SU-DHL-6 (cell line): ENCODE results near the gene ANKRD39.

Experiments used
- H2AFZ ChIP-seq: fragments of 200-600 bp; sonication (generic); 2 replicates; pipeline ENCODE4 v1.6.1; 2014; ENCODE audit warnings: low read depth, mild to moderate bottlenecking, moderate library complexity, mixed read lengths, antibody characterized with exemption, low read length; ENCODE audit not compliant: severe bottlenecking
- H3F3A ChIP-seq: fragments of 200-600 bp; shearing (Covaris generic); 2 replicates; pipeline ENCODE4 v1.6.0; 2016; ENCODE audit warnings: antibody characterized with exemption, mild to moderate bottlenecking; ENCODE audit not compliant: insufficient read depth
- H3K27ac ChIP-seq: fragments of 200-600 bp; sonication (generic); 2 replicates; pipeline ENCODE4 v1.5.1; 2016; ENCODE audit warnings: low read depth, mild to moderate bottlenecking, low read length, moderate library complexity, mixed read lengths
- H3K27me3 ChIP-seq: fragments of 200-600 bp; sonication (generic), shearing (Covaris generic); 2 replicates; pipeline ENCODE4 v1.6.0; 2014; ENCODE audit warnings: mild to moderate bottlenecking, low read length
- H3K36me3 ChIP-seq: fragments of 200-600 bp; sonication (generic); 2 replicates; pipeline ENCODE4 v1.6.1; 2014; ENCODE audit warnings: mild to moderate bottlenecking, low read length, mixed read lengths
- H3K4me2 ChIP-seq: fragments of 300-600, 200-600 bp; shearing (Covaris generic), sonication (generic); 2 replicates; pipeline ENCODE4 v1.6.0; 2014; ENCODE audit warnings: low read length, low read depth, mild to moderate bottlenecking; ENCODE audit not compliant: poor library complexity, severe bottlenecking
- H3K4me3 ChIP-seq: fragments of 200-600 bp; sonication (generic); 2 replicates; pipeline ENCODE4 v1.5.1; 2014; ENCODE audit warnings: antibody characterized with exemption, low read length, mild to moderate bottlenecking, mixed read lengths; ENCODE audit not compliant: insufficient read depth, poor library complexity, severe bottlenecking
- H3K79me2 ChIP-seq: fragments of 200-600 bp; sonication (generic); 2 replicates; pipeline ENCODE4 v1.6.1; 2014; ENCODE audit warnings: mild to moderate bottlenecking, low read length, moderate library complexity; ENCODE audit not compliant: insufficient read depth
- H3K9ac ChIP-seq: fragments of 200-600 bp; sonication (generic); 2 replicates; pipeline ENCODE4 v1.7.0; 2014; ENCODE audit warnings: mild to moderate bottlenecking, low read length
- H3K9me2 ChIP-seq: fragments of 200-600 bp; sonication (generic); replicated peaks from 2 replicates; pipeline ENCODE4 v1.6.1; 2014; ENCODE audit warnings: low read length; ENCODE audit not compliant: insufficient read depth
- H3K9me3 ChIP-seq: fragments of 200-600 bp; sonication (generic); 2 replicates; pipeline ENCODE4 v1.6.1; 2014; ENCODE audit warnings: low read length, mixed read lengths; ENCODE audit not compliant: insufficient read depth
- H4K20me1 ChIP-seq: fragments of 200-600 bp; sonication (generic); 2 replicates; pipeline ENCODE4 v1.6.1; 2014; ENCODE audit warnings: low read depth, mild to moderate bottlenecking, antibody characterized with exemption, low read length, moderate library complexity, mixed read lengths
- CTCF ChIP-seq: fragments of 200-600 bp; sonication (generic); IDR thresholded peaks from one replicate; pipeline ENCODE4 v1.5.1; 2017; ENCODE audit warnings: antibody characterized with exemption, mild to moderate bottlenecking, low read length, moderate library complexity; ENCODE audit not compliant: insufficient read depth, poor library complexity, severe bottlenecking
- EZH2phosphoT487 ChIP-seq: fragments of 200-600 bp; sonication (generic), shearing (Covaris generic); conservative IDR thresholded peaks from 2 replicates; pipeline ENCODE4 v1.6.1; 2018; ENCODE audit warnings: mild to moderate bottlenecking, antibody characterized with exemption, low read length, moderate library complexity, mixed read lengths

Gene ANKRD39

GRCh38 chr2:96823198-96823597, 34.6 kb downstream of the ANKRD39 start:
- no peaks in the 10 kb centered on the region for H3F3A ChIP-seq
- no peak overlapping the region for H3K27ac ChIP-seq
- no peaks in the 10 kb centered on the region for H3K36me3 ChIP-seq
- H3K9ac ChIP-seq: no peak overlapping the region
- no peak overlapping the region for H3K4me3 ChIP-seq
- no peak overlapping the region for H2AFZ ChIP-seq
- TF ChIP-seq CTCF (no peak), EZH2phosphoT487 (no peak)
- H3K79me2 ChIP-seq: peaks cover 38% of the 10 kb centered on the region
- no peak overlapping the region for H3K4me2 ChIP-seq
- no peaks in the 10 kb centered on the region for H3K9me2 ChIP-seq
- H4K20me1 ChIP-seq: no peaks in the 10 kb centered on the region
- H3K9me3 ChIP-seq: no peaks in the 10 kb centered on the region
- H3K27me3 ChIP-seq: no peaks in the 10 kb centered on the region

GRCh38 chr2:96822786-96823185, 35.0 kb downstream of the ANKRD39 start:
- H3K9me3 ChIP-seq: no peaks in the 10 kb centered on the region
- H4K20me1 ChIP-seq: no peaks in the 10 kb centered on the region
- no peak overlapping the region for H3K4me3 ChIP-seq
- H3K79me2 ChIP-seq: peaks cover 42% of the 10 kb centered on the region
- H3K9me2 ChIP-seq: no peaks in the 10 kb centered on the region
- no peaks in the 10 kb centered on the region for H3F3A ChIP-seq
- H3K27me3 ChIP-seq: no peaks in the 10 kb centered on the region
- H3K4me2 ChIP-seq: no peak overlapping the region
- H3K36me3 ChIP-seq: no peaks in the 10 kb centered on the region
- TF ChIP-seq CTCF: no peak
- no peak for TF ChIP-seq EZH2phosphoT487
- no peak overlapping the region for H3K9ac ChIP-seq
- no peak overlapping the region for H2AFZ ChIP-seq
- H3K27ac ChIP-seq: no peak overlapping the region

- Histone ChIP-seq H3K9me3 (no peaks in the 10 kb centered on the region), H3K27ac (no peak overlapping the region), H3F3A (no peaks in the 10 kb centered on the region), H3K79me2 (peaks cover 51% of the 10 kb centered on the region), H4K20me1 (no peaks in the 10 kb centered on the region; the same call in 1 of the 2 replicates), H3K9me2 (no peaks in the 10 kb centered on the region), H3K36me3 (no peaks in the 10 kb centered on the region), H2AFZ (no peak overlapping the region), H3K27me3 (no peaks in the 10 kb centered on the region), H3K9ac (no peak overlapping the region), H3K4me3 (no peak overlapping the region), H3K4me2 (no peak overlapping the region)
- TF ChIP-seq EZH2phosphoT487: no peak
- TF ChIP-seq CTCF: no peak
These were observed 36.6 kb downstream of the ANKRD39 start for GRCh38 chr2:96821113-96821675.
